K562 (cell line): ENCODE measurements around the gene SLA2. TPM values are rescaled to one million over a fixed set of nuclear protein-coding genes. Genes with fewer than 3 reads are reported as not detected.

Experiments
- ATF7 ChIP-seq: fragments of 450-650 bp; IDR thresholded peaks from 2 replicates; pipeline ENCODE4 v1.7.1; 2014; ENCODE audit warnings: mild to moderate bottlenecking, moderate library complexity
- BCOR ChIP-seq: fragments of 450-650 bp; IDR thresholded peaks from 2 replicates; pipeline ENCODE4 v1.6.1; 2016
- CBX3 ChIP-seq, 2 experiments: IDR thresholded peaks; 1 replicate in 1 of 2; 2 replicates in 1 of 2; pipeline ENCODE4 v1.6.1; 2012; ENCODE audit warnings: inconsistent platforms in 2 of 2, low read length in 2 of 2, borderline replicate concordance in 1 of 2, control low read depth in 1 of 2
- CXXC5 ChIP-seq: fragments of 250-450 bp; sonication (Bioruptor Pico); IDR thresholded peaks from 2 replicates; pipeline ENCODE4 v1.8.0; 2022; ENCODE audit warnings: inconsistent platforms, mild to moderate bottlenecking, moderate library complexity
- E2F4 ChIP-seq: sonication (generic); formaldehyde crosslinking; IDR thresholded peaks from 2 replicates; pipeline ENCODE4 v1.8.0; 2022; ENCODE audit warnings: mild to moderate bottlenecking, low read depth, missing genetic modification reagents
- ETS1 ChIP-seq: conservative IDR thresholded peaks from 2 replicates; pipeline ENCODE4 v1.6.1; 2011; ENCODE audit warnings: low read depth, mild to moderate bottlenecking, low read length; ENCODE audit not compliant: control insufficient read depth
- GABPA ChIP-seq: fragments of 200-800 bp; sonication (Bioruptor generic); conservative IDR thresholded peaks from 2 replicates; pipeline ENCODE4 v1.6.1; 2016; ENCODE audit warnings: low read depth, missing genetic modification characterization, missing compliant biosample characterization
- GABPB1 ChIP-seq: sonication (generic); formaldehyde crosslinking; IDR thresholded peaks from 2 replicates; pipeline ENCODE4 v1.8.0; 2022; ENCODE audit warnings: mild to moderate bottlenecking, missing genetic modification reagents
- MAFK ChIP-seq: IDR thresholded peaks from 2 replicates; pipeline ENCODE4 v1.6.1; 2011; ENCODE audit warnings: low read length, improper control_type of control experiment
- MECOM ChIP-seq: fragments of 250-450 bp; sonication (Bioruptor Pico); IDR thresholded peaks from 2 replicates; pipeline ENCODE4 v1.8.0; 2022; ENCODE audit warnings: inconsistent platforms
- PHF8 ChIP-seq: fragments of 200-600 bp; sonication (generic); IDR thresholded peaks from 2 replicates; pipeline ENCODE4 v1.6.1; 2012; ENCODE audit warnings: mixed run types, mild to moderate bottlenecking, inconsistent platforms, low read length, moderate library complexity, borderline replicate concordance
- RBBP5 ChIP-seq: fragments of 200-600 bp; sonication (generic); IDR thresholded peaks from 2 replicates; pipeline ENCODE4 v1.6.1; 2012; ENCODE audit warnings: borderline replicate concordance, mild to moderate bottlenecking, low read length, control low read depth, inconsistent platforms; ENCODE audit not compliant: insufficient read depth, poor library complexity, severe bottlenecking
- RBM14 ChIP-seq: fragments of 200-400 bp; formaldehyde crosslinking; IDR thresholded peaks from 2 replicates; pipeline ENCODE4 v1.6.1; 2018; ENCODE audit warnings: low read depth, mild to moderate bottlenecking, low read length, moderate library complexity, borderline replicate concordance; ENCODE audit not compliant: insufficient read depth
- SNRNP70 ChIP-seq: fragments of 200-400 bp; formaldehyde crosslinking; optimal IDR thresholded peaks from 2 replicates; pipeline ENCODE3; 2017; ENCODE audit warnings: low read depth, low read length
- TAF1 ChIP-seq: IDR thresholded peaks from 2 replicates; pipeline ENCODE4 v1.6.1; 2011; ENCODE audit warnings: mild to moderate bottlenecking, low read length, moderate library complexity; ENCODE audit not compliant: insufficient read depth, control insufficient read depth, severe bottlenecking; ENCODE audit errors: extremely low read depth
- ZBED1 ChIP-seq: IDR thresholded peaks from 2 replicates; pipeline ENCODE4 v1.6.1; 2014
- ZBTB9 ChIP-seq: fragments of 450-650 bp; formaldehyde crosslinking; IDR thresholded peaks from 2 replicates; pipeline ENCODE4 v1.4.0; 2020; ENCODE audit warnings: mild to moderate bottlenecking, moderate library complexity
- ZNF592 ChIP-seq: fragments of 450-650 bp; IDR thresholded peaks from 2 replicates; pipeline ENCODE4 v1.6.1; 2017; ENCODE audit warnings: antibody characterized with exemption, mild to moderate bottlenecking
- ZNF778 ChIP-seq: fragments of 450-650 bp; formaldehyde crosslinking; IDR thresholded peaks from 2 replicates; pipeline ENCODE4 v1.4.0; 2020; ENCODE audit warnings: mild to moderate bottlenecking, moderate library complexity
- polyA plus RNA-seq, 8 experiments: library from polyadenylated mRNA; depleted of rRNA in 4 of 8; stranded (reverse) in 5 of 8; unstranded in 3 of 8; fragments of >200 nt; fragmentation: Nextera tagmentation in 2 of 8; fragmentation: Illumina TruSeq in 1 of 8; extraction: Ambion mirVana in 2 of 8; extraction: Trizol in 1 of 8; gene quantifications; 2 replicates each; pipeline versions ENCODE4 v1.2.1 to v1.2.3, GENCODE V29; 2011 to 2014; ENCODE audit warnings: inconsistent platforms in 1 of 8, missing spikeins in 1 of 8
- total RNA-seq, 7 experiments: library from RNA; depleted of rRNA in 6 of 7; stranded (reverse); fragments of >200 nt in 6 of 7; fragmentation: Illumina TruSeq in 2 of 7; extraction: Trizol in 2 of 7; gene quantifications; 2 replicates each; pipeline versions ENCODE4 v1.2.1 to v1.2.3, GENCODE V29; 2011 to 2021; ENCODE audit warnings: low replicate concordance in 1 of 7

Gene SLA2
- total and polyA plus RNA-seq, 9 of the 15 experiments (the other 6 are each of a cell fraction or from before 2014, with no cell fraction given), result 0.07 TPM; not detected in 7

- TF ChIP-seq ATF7 (peak; percentile 99), SNRNP70 (no peak), MECOM (CRISPR knock-in tag) (no peak), GABPB1 (peak; percentile 98), PHF8 (peak; percentile 98; the same call in 1 of the 2 replicates), GABPA (peak; percentile 96), CBX3 (IDR thresholded peaks at IDR 0.05; ENCODE audit: borderline replicate concordance in 1 of 2, low read length in 2 of 2) (peak in 1 of 2 experiments; percentile 85; a peak in 1 of 3 replicates), CXXC5 (CRISPR knock-in tag) (peak; percentile 89), ETS1 (0 out of 2 replicates have a peak, but pooled peaks have one; percentile 58), ZNF592 (peak; percentile 83; the same call in 1 of the 2 replicates), BCOR (0 out of 2 replicates have a peak, but pooled peaks have one; percentile 47), ZBED1 (0 out of 2 replicates have a peak, but pooled peaks have one; percentile 18), ZBTB9 (CRISPR knock-in tag) (0 out of 2 replicates have a peak, but pooled peaks have one; percentile 4), MAFK (peak; percentile 41; the same call in 1 of the 2 replicates), E2F4 (CRISPR knock-in tag) (0 out of 2 replicates have a peak, but pooled peaks have one; percentile 49), RBBP5 (peak; percentile 96), ZNF778 (CRISPR knock-in tag) (no peak), RBM14 (no peak), TAF1 (peak; percentile 51)
Observed at GRCh38 chr20:36605399-36606157, 40.4 kb downstream of the SLA2 start, which contains the start of gene RAB5IF (continued).
